ENCODE data around the gene CFAP126. TPM values are rescaled to one million over a fixed set of nuclear protein-coding genes. Genes with fewer than 3 reads are reported as not detected.
"Not testable (repeated sequence)": the region's sequence is repeated elsewhere in the genome, so short reads cannot be mapped to it uniquely, and the experiment has no call there.

CFAP126 gene
- total RNA-seq: under 1 TPM in 1 of 9 donors, not detected in 8; 0.28 TPM
- under 1 TPM in 1 of 3 donors, not detected in 2; 0.29 TPM for polyA plus RNA-seq
- long read RNA-seq, donor 1: 0 reads
- long read RNA-seq, donor 2: 0 reads
- long read RNA-seq, donor 3: 0 reads
- long read RNA-seq, donor 4: 0 reads
- long read RNA-seq, donor 5: 0 reads
- long read RNA-seq, donor 6: 0 reads
- long read RNA-seq, donor 7: 0 reads
- long read RNA-seq, donor 8: 0 reads
- long read RNA-seq, donor 9: 0 reads
- long read RNA-seq, donor 10, partial matches to known transcripts: 5 of 5 reads
- long read RNA-seq, donor 10, other reads (novel, unspliced or antisense): 0 of 5 reads

DNA sequence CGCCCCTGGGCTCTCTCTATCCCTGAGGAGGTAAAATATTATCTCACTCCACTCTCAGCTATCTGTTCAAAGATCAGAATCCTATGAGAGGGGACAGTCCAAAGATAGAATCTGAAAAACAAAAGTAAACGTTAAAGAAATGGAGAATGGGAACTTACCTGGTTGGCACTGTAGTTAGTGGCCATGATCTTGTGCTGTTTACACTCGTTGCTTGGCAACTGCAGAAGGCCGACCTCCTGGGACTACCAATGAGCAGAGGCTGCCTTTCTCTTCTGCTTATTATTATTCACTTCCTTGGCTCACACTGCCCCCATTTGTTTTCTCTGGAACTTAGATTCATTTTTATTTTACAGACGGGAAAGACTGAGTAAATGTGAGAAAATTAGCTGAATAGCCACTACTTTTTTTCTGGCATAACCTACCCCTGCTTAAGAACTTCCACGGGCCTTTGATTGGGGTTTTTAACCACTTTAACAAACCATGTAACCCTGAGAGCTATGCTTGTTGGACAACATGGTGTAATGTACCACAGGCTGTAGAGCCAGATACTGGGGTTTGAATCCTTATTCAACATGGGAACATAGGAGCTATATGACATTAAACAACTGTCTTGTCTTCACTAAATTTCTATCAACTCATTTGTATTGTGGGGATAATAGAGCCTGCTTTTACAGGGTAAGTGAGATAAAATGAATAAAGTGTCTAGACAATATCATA, at the start of gene CFAP126:
Gene CFAP126 (minus strand): TSS at position 193 of the 717 bp plus-strand sequence. CDS start 8 bp downstream, at position 185.
- Histone ChIP-seq H3K27me3 (no peaks in the 10 kb centered on the region), H3K27ac (peak within 1 kb of the TSS in 2 of 5 donors; percentile 36 to 42), H3K4me3 (no peak within 1 kb of the TSS), H3K36me3 (replicated peaks in 1 of 2) (no peaks in the 10 kb centered on the region), H3K4me1 (replicated peaks in 1 of 2) (peaks cover 15 to 22% of the 10 kb centered on the region in 2 donors), H3K9me3 (replicated peaks in 1 of 3) (no peaks in the 10 kb centered on the region)
- WGBS, 4 donors: 19 to 21% (median 20%) methylated on average over 6 of the region's 6 CpGs
- intact Hi-C loops (cut with DNase I): loop anchor here (5.0 kb wide), 2 partner anchors 61 to 141 kb away; partner anchors contain the start of genes MPZ (in 2 of the 2) and TOMM40L (in 1 of the 2)
- peak; percentile 72 to 92 (median 85) for DNase-seq
- no peak for TF ChIP-seq POLR2A (IDR thresholded peaks at IDR 0.05)
- TF ChIP-seq, protein P1, sequence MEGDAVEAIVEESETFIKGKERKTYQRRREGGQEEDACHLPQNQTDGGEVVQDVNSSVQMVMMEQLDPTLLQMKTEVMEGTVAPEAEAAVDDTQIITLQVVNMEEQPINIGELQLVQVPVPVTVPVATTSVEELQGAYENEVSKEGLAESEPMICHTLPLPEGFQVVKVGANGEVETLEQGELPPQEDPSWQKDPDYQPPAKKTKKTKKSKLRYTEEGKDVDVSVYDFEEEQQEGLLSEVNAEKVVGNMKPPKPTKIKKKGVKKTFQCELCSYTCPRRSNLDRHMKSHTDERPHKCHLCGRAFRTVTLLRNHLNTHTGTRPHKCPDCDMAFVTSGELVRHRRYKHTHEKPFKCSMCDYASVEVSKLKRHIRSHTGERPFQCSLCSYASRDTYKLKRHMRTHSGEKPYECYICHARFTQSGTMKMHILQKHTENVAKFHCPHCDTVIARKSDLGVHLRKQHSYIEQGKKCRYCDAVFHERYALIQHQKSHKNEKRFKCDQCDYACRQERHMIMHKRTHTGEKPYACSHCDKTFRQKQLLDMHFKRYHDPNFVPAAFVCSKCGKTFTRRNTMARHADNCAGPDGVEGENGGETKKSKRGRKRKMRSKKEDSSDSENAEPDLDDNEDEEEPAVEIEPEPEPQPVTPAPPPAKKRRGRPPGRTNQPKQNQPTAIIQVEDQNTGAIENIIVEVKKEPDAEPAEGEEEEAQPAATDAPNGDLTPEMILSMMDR (IDR thresholded peaks at IDR 0.05): peak; percentile 28 to 69 (median 50)

- DNase-seq; intact Hi-C loops (cut with DNase I); H3K36me3 ChIP-seq (replicated peaks in 1 of 2); H3K4me3 ChIP-seq; H3K27me3 ChIP-seq; H3K27ac ChIP-seq; H3K9me3 ChIP-seq (replicated peaks in 1 of 3); H3K4me1 ChIP-seq (replicated peaks in 1 of 2): not testable (repeated sequence)
- 79 to 89% (median 86%) methylated on average over 7 of the region's 7 CpGs for WGBS, 4 donors
Observed at GRCh38 chr1:161413050-161413449, 45.4 kb upstream of the CFAP126 start.

- H3K9me3 ChIP-seq (replicated peaks in 1 of 3); H3K27me3 ChIP-seq; H3K4me3 ChIP-seq; H3K27ac ChIP-seq; H3K4me1 ChIP-seq (replicated peaks in 1 of 2); intact Hi-C loops (cut with DNase I); H3K36me3 ChIP-seq (replicated peaks in 1 of 2); DNase-seq: not testable (repeated sequence)
- WGBS, 4 donors: 72 to 83% (median 76%) methylated on average over 4 of the region's 4 CpGs
Observed at GRCh38 chr1:161410636-161410970, 42.9 kb upstream of the CFAP126 start.

DNA sequence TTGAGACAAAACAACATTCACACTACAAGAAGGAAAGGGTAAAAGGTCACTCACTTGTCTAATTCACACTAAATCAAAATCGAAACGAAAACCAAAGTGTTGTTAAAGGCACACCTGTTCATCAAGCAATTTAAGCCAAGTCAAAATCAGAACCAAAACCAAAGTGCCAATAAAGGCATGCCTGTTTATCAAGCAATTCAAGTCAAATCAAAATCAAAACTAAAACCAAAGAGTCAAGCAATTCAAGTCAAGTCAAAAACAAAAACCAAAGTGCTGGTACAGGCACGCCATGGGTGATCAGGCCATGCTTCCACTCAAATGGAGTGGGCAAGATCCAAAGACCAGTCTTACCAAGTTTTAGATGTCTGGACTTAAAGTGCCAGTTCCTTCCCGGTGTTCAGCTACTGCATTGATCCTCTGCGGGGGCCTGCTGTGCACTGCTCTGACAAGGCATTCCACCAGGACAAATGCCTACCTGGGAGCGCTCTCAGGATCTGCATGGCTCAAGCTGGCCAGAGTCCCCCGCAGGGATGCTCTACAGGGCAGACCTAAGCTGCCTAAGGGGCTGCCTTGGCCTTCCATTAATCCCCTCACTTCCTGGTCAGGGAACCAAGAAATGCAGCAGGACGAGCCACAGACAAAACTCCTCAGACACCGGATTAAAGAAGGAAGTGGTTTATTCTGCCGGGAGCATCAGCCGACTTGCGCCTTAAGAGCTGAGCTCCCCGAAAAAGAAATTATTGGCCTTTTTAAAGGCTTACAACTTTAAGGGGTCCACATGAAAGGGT, 42.4 kb upstream of the CFAP126 start:
- H3K27ac ChIP-seq; H3K4me3 ChIP-seq; DNase-seq; H3K4me1 ChIP-seq (replicated peaks in 1 of 2); H3K36me3 ChIP-seq (replicated peaks in 1 of 2); intact Hi-C loops (cut with DNase I); H3K9me3 ChIP-seq (replicated peaks in 1 of 3); H3K27me3 ChIP-seq: not testable (repeated sequence)
- WGBS, 4 donors: 86 to 90% (median 89%) methylated on average over 10 to 13 of the region's 13 CpGs

GRCh38 chr1:161408429-161409052, 40.9 kb upstream of the CFAP126 start:
- Histone ChIP-seq H3K9me3 (replicated peaks in 1 of 3) (no peaks in the 10 kb centered on the region), H3K4me3 (no peak overlapping the region), H3K27me3 (no peaks in the 10 kb centered on the region), H3K27ac (no peak overlapping the region), H3K36me3 (replicated peaks in 1 of 2) (no peaks in the 10 kb centered on the region), H3K4me1 (replicated peaks in 1 of 2) (no peaks in the 10 kb centered on the region)
- no peak for TF ChIP-seq POLR2A (IDR thresholded peaks at IDR 0.05)
- TF ChIP-seq, protein P1 (IDR thresholded peaks at IDR 0.05): no peak
- intact Hi-C loops (cut with DNase I): no loop called here
- 77 to 96% (median 83%) methylated on average over 2 to 3 of the region's 3 CpGs for WGBS, 4 donors
- no peak for DNase-seq
